Activated CD4-positive, alpha-beta T cell treated with anti-CD3 and anti-CD28 coated beads for 48 hours (primary cell): ENCODE measurements around the gene UPF1.
A peak's percentile ranks its signal among the peaks of the same experiment; 100 is the strongest.

Experiments
- DNase-seq: peaks from one replicate; pipeline ENCODE4 v3.0.0-alpha.2; 2020

Gene UPF1

GRCh38 chr19:18878858-18879578, 47.3 kb downstream of the UPF1 start:
- DNase-seq = no peak

GRCh38 chr19:18879579-18880373, 48.0 kb downstream of the UPF1 start:
- DNase-seq = peak; percentile 64

GRCh38 chr19:18881491-18881890, 49.7 kb downstream of the UPF1 start:
- DNase-seq = no peak

- DNase-seq = no peak
Observed at GRCh38 chr19:18883526-18884304, 52.0 kb downstream of the UPF1 start.

- DNase-seq = no peak
Observed at GRCh38 chr19:18886972-18887371, 55.2 kb downstream of the UPF1 start.

- no peak for DNase-seq
Observed at GRCh38 chr19:18889949-18890745, 58.4 kb downstream of the UPF1 start.

- no peak for DNase-seq
Observed at GRCh38 chr19:18893587-18894253, 62.0 kb downstream of the UPF1 start.

- no peak for DNase-seq
Observed at GRCh38 chr19:18894254-18895037, 62.7 kb downstream of the UPF1 start.

- DNase-seq = no peak
Observed at GRCh38 chr19:18895038-18895823, 63.5 kb downstream of the UPF1 start.

GRCh38 chr19:18895824-18896341, 64.1 kb downstream of the UPF1 start, which contains the start of gene CERS1:
Gene CERS1 (minus strand): TSS chr19:18896158. CDS start chr19:18896072, 86 bp downstream.
- DNase-seq = no peak

- no peak for DNase-seq
Observed at GRCh38 chr19:18896421-18896841, 64.7 kb downstream of the UPF1 start.

- DNase-seq = no peak
Observed at GRCh38 chr19:18897094-18898029, 65.6 kb downstream of the UPF1 start.

- DNase-seq = no peak
Observed at GRCh38 chr19:18898081-18898606, 66.4 kb downstream of the UPF1 start.

- DNase-seq = no peak
Observed at GRCh38 chr19:18898607-18899408, 67.0 kb downstream of the UPF1 start.

- DNase-seq = no peak
Observed at GRCh38 chr19:18899624-18900560, 68.1 kb downstream of the UPF1 start.

GRCh38 chr19:18900700-18901481, 69.1 kb downstream of the UPF1 start:
- DNase-seq = no peak
